HL-60/S4 treated with retinoic acid at 250 ng/mL for 4 days and 3 days (cell line): ENCODE measurements around the gene RAET1E.

Experiments
- in situ Hi-C: fragments of 300-500 bp; cut with MboI; formaldehyde crosslinking; loops from 2 replicates; pipeline ENCODE4 v1.7.0; 2022; ENCODE audit warnings: low sequenced_read_pairs

The RAET1E gene, protein sequence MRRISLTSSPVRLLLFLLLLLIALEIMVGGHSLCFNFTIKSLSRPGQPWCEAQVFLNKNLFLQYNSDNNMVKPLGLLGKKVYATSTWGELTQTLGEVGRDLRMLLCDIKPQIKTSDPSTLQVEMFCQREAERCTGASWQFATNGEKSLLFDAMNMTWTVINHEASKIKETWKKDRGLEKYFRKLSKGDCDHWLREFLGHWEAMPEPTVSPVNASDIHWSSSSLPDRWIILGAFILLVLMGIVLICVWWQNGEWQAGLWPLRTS

DNA sequence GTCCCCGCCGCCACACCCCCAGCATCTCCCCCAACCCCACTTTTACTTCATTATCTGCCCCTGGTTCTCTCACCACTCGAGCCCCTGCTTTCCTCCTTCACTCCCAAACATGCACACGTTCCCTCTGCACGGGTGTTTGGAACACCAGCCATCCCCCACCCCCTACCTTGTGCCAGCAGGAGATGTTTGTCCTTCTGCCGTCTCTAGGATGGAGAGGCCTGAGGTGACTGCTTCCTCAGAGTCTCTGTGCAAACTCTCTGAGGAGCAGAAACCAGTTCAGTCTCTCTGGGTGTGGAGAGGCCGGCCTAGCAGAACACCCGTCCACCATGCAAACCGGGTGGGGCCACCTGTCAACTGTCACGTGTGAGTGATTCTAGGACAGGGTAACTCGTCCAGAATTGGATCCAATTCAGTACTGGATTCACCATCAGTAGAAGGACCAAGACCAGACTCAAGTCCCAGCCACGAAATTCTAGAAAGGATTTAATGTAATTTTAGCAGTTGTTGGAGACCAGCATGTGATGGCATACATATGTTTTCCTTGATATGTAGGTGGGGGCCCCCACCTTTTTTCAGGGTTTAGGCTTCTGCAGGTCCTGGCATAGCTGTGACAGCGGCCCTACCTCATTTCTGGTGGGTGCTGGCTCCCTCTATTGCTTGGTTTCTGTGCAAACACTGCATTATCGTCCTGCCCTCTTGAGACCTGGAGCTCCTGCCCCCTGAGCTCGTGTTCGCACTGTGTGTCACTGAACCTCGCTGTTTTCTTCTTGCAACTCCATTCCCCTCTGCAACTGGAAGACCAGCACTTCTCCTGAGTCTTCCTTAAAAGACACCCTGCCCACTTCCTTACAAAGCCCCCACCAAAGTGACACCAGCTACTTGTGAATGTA, at the start of gene RAET1E:
Gene RAET1E, minus strand, starts transcription at position 259 of the 890 bp plus-strand sequence. CDS start 7,212 bp downstream, outside the sequence.
- in situ Hi-C loops, result no loop called here

DNA sequence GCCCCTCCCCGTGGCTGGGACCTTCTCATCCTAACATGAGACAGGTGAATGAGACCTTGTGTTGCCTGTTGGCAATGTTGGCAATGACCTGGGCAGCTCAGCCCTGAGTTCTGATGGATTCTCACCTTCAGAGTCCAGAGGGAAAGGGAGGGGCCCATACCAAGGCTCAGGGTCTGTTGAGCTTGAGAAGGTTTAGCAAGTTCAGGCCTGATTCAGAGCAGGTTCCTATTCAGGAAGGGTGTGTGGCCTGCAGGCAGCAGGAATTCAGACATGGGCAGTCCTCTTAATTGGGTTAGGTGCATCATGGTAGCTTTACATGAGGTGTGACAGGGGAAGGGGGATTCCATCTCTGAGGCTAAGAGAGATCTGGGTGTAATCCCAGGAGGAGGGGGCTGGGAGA, 49.6 kb upstream of the RAET1E start:
- in situ Hi-C loops, result loop anchor here (25.0 kb wide), 1 partner anchor 865 kb away; no protein-coding TSS in a partner anchor

DNA sequence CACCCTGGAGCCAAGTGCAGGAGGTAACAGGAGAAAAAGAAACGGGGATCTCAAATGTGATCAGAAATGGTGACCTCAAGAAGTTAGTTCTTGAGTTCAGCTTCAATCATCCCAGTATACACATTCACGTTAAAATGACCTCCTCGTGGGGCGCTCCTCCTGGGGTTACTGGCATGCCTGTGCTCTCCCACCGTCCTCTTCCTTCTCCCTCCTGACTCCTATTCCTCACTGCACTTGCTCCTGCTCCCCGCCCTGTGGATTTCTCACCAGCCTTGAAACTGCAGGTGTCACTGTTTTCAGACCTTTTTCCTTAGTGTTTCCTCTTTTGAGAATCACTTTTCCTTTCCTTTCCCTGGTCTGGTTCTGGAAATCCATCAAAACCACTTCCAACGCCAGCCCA, 48.7 kb upstream of the RAET1E start:
- in situ Hi-C loops, result loop anchor here (25.0 kb wide), 1 partner anchor 866 kb away; no protein-coding TSS in a partner anchor

DNA sequence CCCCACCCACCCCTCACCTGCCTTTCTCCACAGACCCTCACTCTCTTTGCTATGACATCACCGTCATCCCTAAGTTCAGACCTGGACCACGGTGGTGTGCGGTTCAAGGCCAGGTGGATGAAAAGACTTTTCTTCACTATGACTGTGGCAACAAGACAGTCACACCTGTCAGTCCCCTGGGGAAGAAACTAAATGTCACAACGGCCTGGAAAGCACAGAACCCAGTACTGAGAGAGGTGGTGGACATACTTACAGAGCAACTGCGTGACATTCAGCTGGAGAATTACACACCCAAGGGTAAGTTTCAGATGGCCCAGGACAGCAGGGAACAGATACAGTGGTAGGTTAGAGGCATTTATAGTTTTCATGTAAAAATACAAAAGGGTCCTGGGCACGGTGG, 47.4 kb upstream of the RAET1E start:
- in situ Hi-C loops, result loop anchor here (25.0 kb wide), 1 partner anchor 867 kb away; no protein-coding TSS in a partner anchor

DNA sequence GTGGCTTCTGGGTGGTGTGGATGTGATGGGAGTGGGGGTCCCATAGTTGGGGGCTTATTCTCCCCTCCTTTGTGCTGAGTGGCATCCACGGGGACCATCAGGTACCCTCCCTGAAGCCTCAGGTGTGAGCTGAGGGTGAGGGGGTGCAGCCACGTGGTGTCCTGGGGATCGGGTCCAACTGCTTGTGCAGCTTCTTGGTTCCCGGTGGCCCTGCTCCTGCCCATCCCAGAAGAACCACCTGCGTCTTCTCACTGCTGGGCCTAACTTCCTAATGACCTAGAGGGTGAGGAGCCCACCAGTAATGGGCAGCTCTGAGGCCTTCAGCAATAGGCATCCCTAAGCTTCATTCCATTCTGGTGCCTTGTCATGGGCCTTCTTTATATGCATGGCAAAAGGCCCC, 45.4 kb upstream of the RAET1E start:
- in situ Hi-C loops, result loop anchor here (25.0 kb wide), 1 partner anchor 869 kb away; no protein-coding TSS in a partner anchor

DNA sequence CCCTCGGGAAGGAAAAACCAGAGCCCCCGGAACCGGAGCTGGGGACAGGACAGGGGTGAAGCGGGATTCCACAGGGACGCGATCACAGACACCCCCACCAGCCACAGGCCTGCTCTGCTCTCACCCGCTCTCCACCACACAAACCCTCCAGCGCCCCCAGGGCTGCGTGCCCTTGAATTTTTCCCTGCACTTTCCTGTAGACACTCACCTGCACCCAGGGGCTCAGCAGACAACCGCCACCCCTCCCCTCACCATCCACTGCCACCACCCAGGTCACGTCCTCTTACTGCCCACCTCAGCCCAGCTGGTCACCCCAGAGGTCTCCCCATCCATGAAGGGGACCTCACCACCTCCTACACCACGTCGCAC, 44.5 kb upstream of the RAET1E start:
- in situ Hi-C loops, result loop anchor here (25.0 kb wide), 1 partner anchor 870 kb away; no protein-coding TSS in a partner anchor

DNA sequence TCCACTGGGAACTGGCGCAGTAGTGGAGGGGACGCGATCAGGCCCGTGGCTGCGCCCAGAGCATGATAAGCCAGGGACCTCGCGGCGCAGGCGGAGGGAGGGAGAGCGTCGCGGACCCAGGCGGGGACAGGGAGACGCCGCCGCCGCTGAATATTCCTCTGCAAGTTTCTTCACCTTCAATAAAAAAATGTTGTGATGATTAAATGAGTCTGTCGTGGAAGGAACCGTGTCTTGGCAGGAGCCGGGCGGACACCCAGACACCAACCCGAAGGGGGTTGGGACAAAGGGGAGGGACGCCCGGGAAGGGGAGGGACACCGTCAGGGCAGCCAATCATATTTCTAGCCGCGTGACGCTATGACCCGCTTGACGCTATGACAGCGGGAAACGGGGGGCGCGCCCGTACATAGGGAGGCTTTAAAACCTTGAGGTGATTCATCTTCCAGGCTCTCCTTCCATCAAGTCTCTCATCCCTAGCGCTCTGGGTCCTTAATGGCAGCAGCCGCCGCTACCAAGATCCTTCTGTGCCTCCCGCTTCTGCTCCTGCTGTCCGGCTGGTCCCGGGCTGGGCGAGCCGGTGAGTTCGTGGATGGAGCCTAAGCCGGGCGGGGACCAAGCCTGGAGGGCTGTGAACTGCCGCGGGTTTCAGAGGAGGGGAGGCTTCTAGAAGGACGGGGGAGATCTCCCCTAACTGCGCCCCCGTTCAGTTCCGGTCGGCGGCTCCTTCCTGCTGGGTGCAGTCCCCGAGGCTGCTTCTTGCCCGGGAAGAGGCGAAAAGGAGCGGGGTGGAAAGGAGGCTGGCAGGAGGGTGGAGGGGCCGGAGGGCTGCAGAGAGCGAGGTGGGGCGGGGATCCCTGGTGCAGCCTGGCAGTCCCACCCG, 43.9 kb upstream of the RAET1E start, which contains the start of gene ULBP2:
Gene ULBP2, plus strand, starts transcription at position 432 of the 878 bp plus-strand sequence. Its CDS starts 59 bp downstream, at position 491.
- in situ Hi-C loops, result loop anchor here (25.0 kb wide), 1 partner anchor 870 kb away; no protein-coding TSS in a partner anchor

DNA sequence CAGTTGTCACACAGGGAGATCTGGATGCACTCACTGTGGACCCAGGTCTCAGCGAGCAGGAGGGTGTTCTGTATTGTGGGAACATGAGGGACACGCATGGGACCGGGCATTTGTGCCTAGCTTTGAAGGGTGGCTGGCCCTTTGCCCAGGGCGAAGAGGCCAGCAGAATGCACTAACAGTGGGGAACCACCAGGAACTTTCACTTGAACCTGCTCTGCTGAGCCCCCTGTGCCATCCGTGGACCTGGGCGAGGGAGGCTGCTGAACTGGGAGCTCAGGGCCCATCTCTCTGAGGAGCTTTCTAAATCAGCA, 42.7 kb upstream of the RAET1E start:
- in situ Hi-C loops, result loop anchor here (25.0 kb wide), 1 partner anchor 872 kb away; no protein-coding TSS in a partner anchor

DNA sequence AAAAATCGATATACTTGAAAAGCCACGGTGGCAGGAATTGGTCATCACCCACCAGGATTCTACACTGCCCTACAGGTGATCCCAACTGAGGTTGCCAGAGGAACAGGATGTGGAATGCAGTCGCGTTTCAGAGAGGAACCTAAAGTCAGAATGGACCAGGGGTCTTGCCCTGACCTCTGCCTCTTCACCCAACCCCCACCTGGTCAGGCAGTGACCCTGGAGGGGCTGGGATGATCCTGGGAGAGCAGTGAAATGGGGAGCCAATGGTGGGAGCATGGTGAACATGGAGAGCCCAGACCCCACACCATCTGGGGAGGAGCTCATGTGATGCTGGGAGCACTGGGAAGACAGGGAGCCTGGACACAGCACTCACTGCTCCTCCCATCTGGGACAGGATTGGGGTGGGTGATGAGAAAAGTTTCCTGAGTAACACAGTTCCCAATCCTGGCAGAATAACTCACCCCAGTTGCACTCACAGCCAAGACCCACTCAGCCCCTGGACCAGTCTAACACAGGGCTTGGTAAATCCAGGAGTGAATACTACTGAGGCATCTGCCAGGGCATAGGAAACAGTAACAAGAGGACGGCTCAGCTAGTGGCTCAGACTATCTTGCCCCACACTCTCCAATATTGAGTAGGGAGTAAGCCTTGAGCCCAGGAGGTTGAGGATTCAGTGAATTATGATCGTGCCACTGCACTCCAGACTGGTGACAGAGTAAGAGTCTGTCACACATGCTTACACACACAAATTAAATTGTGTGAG, 42.2 kb upstream of the RAET1E start:
- in situ Hi-C loops, result loop anchor here (25.0 kb wide), 1 partner anchor 872 kb away; no protein-coding TSS in a partner anchor

DNA sequence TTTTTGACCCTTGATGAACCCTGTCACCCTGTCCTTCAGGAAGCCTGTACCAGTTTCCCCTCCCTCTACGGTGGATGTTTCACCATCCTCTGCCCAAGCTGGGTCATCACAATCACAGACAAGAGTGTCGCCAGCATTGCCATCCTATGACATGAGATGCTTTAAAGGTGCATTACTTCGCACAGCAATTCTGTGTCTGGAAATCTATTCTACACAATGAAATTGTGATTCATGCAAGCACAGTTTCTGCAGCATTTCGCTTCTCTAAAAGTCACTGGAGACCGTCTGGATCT, 41.4 kb upstream of the RAET1E start:
- in situ Hi-C loops, result loop anchor here (25.0 kb wide), 1 partner anchor 873 kb away; no protein-coding TSS in a partner anchor

DNA sequence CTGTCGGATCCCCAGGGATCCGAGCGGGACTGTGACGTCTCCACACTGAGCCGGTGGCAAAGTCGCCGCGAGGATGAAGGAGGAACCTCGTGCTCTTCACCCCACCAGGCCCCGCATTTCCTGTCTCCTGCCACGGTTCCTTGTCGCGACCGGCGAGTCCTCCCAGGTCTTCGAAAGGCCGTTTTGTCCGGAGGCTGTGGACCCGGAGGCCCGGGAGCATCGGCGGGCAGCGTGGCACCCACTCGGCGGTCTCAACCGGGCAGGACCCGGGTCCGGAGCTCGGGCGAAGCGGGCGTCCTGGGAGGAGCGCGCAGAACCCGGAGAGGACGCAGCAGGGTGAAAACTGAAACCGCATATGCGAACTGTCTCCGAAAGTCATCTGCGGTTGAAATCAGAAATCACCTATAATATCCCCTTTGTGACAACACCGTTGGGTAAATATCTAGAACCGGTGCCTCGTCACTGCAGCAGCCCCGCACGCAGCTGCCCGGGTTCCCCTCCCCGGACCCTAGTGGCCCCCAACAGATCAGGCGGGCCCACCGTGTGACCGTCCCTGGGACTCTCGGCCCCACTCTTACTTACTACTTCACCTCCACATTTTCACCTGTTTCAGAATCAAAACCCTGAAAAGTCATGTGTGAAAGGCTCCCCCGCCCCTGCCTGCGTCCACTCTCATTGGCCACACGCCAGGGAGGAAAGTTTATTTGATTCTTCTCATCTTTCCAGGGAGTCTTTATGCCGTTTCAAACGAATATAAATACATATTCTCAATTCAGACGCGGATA, 40.9 kb upstream of the RAET1E start:
- in situ Hi-C loops, result loop anchor here (25.0 kb wide), 1 partner anchor 874 kb away; no protein-coding TSS in a partner anchor

DNA sequence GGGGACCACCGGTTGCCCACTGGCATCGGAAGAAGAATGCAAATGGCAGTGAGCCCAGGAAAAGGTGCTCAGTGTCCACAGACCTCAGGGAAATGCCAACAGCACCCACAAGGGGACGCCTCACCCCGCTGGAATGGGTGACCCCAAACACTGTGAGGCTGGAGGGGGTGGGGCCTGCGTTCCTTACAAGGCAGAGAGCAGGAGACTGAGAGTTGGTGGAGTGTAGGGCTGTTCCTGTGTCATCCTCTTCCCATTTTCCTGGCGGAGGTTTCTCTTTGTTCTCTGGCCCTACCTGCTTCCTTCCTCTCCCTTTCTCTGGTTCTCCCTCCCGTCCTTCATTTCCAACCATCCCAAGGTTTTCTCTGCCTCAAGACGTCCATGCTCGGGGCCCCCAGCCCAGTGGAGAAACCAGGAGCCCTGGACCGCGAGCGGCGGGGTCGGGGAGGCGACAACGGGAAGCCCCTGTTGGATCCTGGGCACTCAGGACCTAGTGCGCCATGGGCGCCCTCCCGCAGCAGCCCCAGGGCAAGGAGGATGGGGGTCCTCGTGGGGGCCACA, 40.2 kb upstream of the RAET1E start:
- in situ Hi-C loops, result loop anchor here (25.0 kb wide), 1 partner anchor 874 kb away; no protein-coding TSS in a partner anchor

DNA sequence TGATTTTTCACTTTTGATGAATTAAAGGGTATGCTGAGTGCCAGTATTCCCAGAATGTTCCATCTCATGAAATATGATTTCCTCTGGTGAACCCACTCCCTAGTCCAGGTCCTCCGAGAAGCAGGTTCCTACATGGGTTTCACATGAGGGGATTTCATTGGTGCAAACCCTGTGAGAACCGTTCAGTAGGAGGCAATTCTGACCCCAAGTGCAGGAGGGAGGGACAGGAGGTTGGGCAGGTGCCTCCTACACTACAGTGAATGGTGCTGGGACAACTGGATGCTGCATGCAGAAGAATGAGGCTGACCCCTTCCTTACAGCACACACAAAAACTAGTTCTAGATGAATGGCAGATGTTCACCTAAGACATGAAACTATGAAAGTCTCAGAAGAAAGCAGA, 38.8 kb upstream of the RAET1E start:
- in situ Hi-C loops, result loop anchor here (25.0 kb wide), 1 partner anchor 876 kb away; no protein-coding TSS in a partner anchor

DNA sequence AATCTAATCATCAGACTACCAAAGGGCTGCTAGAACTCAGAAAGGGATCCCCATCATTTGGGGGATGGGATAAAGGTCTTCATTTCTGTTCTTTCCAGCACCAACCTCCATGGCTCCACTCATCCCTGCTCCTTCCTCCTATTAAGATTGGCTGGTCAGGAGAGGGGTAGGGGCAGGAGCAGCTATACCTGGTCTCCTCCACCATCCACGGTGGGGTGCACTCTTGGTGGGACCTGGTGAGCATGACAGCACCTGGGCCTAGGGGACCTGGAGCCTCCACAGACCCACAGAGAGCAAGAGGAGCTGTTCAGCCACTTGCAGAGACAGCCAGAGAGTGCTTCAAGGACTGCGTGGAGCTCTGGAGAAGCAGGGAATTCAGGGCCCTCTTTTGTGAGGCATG, 37.8 kb upstream of the RAET1E start:
- in situ Hi-C loops, result loop anchor here (25.0 kb wide), 1 partner anchor 877 kb away; no protein-coding TSS in a partner anchor

DNA sequence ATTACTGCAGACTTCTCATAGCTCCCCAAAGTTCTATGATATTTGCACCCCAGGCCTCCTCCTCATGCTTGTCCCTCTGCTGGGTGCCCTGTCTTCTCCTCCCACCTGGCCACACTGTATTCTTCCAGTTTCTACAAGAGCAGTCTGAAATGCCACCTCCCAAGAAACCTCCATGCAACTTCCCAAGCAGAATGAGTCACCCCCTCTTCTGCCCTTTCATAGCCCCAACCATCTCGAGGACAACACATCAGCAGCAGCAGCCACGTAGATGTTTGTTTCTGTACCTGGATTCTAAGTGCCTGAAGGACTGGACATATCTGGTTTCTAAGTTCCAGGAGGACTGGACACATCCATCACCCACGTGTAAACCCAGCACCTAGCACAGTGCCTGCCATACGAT, 37.3 kb upstream of the RAET1E start:
- in situ Hi-C loops, result loop anchor here (25.0 kb wide), 1 partner anchor 877 kb away; no protein-coding TSS in a partner anchor

DNA sequence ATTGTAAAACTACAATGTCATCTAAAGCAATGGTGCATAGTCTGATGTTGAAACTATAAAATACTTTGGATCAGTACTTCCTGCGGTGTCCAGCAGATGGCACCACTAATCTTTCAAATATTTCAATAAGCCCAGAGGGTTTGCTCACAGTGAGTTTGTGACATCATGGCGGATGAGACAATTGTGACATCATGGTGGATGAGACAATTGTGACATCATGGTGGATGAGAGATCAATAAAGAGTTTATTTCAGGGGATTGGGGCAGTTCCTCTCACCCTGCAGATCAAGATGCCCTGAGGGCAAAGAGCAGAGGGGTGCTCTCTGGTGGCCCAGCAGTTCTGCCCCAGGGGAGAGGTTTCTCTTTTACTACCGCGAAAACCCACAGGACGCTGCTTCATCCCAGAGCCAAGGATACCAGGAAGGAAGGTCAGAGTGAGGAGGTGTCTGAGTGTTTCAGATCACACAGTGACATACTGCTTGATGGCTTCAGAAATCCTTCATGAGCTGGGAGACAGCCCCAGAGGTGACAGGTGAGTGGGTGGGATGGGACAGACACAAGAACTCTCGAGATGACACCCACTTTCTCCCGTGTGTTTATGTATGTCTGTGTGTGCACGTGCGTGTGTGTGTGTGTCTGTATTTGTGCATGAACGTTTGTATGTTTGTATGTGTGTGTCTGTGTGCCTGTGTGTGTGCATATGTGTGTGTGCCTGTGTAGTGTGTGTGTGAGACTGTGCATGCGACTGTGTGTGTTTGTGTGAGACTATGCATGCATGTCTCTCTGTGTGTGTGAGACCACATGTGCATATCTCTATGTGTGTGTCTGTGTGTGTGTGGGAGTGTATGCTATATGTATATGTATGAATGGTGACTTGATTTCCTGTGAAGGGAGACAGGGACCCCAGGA, 36.6 kb upstream of the RAET1E start:
- in situ Hi-C loops, result loop anchor here (25.0 kb wide), 1 partner anchor 878 kb away; no protein-coding TSS in a partner anchor

DNA sequence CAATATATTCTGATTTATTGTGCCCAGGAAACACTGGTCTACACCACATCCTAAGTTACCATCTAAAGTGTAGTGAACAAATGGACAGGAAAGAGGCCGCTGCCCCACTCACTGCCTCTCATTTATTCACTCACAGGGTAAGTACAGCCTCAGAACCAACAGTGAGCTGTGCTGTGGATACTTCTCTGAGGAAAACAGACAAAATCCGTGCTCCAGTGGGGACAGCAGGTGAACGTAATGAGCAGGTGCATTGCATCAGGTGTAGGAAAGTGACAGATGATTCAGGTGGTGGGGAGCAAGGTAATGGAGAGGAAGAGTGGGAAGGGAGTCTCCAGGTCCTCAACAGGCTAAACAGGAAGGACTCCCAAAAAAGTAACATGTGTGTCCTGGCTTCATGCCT, 35.5 kb upstream of the RAET1E start:
- in situ Hi-C loops, result loop anchor here (25.0 kb wide), 1 partner anchor 879 kb away; no protein-coding TSS in a partner anchor
